ENCODE data around the gene TSHZ2.

Gene TSHZ2

GRCh38 chr20:53284696-53285095 lies 312.5 kb downstream of the TSHZ2 start:
- TF ChIP-seq Cebpa-rat (IDR thresholded peaks at IDR 0.05), result no peak
- Histone ChIP-seq H3K27me3 (no peaks in the 10 kb centered on the region), H4K20me1 (no peaks in the 10 kb centered on the region), H3K36me3 (no peaks in the 10 kb centered on the region), H3K4me2 (no peak overlapping the region), H3K4me3 (no peak overlapping the region), H3K9ac (no peak overlapping the region), H3K4me1 (no peaks in the 10 kb centered on the region), H3K9me3 (no peaks in the 10 kb centered on the region), H3K27ac (no peak overlapping the region)

- no peak for TF ChIP-seq Cebpa-rat (IDR thresholded peaks at IDR 0.05)
- Histone ChIP-seq H3K36me3 (no peaks in the 10 kb centered on the region), H3K4me2 (no peak overlapping the region), H3K4me1 (no peaks in the 10 kb centered on the region), H3K27ac (no peak overlapping the region), H3K4me3 (no peak overlapping the region), H3K9ac (no peak overlapping the region), H3K9me3 (no peaks in the 10 kb centered on the region), H4K20me1 (no peaks in the 10 kb centered on the region), H3K27me3 (no peaks in the 10 kb centered on the region)
Observed at GRCh38 chr20:53287357-53288042, 315.3 kb downstream of the TSHZ2 start.

GRCh38 chr20:53291548-53291947 lies 319.4 kb downstream of the TSHZ2 start:
- Histone ChIP-seq H3K27ac (no peak overlapping the region), H3K36me3 (no peaks in the 10 kb centered on the region), H3K9me3 (no peaks in the 10 kb centered on the region), H3K27me3 (no peaks in the 10 kb centered on the region), H3K4me2 (no peak overlapping the region), H4K20me1 (no peaks in the 10 kb centered on the region), H3K4me3 (no peak overlapping the region), H3K9ac (no peak overlapping the region), H3K4me1 (no peaks in the 10 kb centered on the region)
- TF ChIP-seq Cebpa-rat (IDR thresholded peaks at IDR 0.05), result no peak

- H3K9me3 ChIP-seq, result no peaks in the 10 kb centered on the region
- no peak overlapping the region for H3K27ac ChIP-seq
- no peaks in the 10 kb centered on the region for H3K27me3 ChIP-seq
- no peaks in the 10 kb centered on the region for H3K36me3 ChIP-seq
- H3K4me2 ChIP-seq, result no peak overlapping the region
- H4K20me1 ChIP-seq, result no peaks in the 10 kb centered on the region
- no peak overlapping the region for H3K9ac ChIP-seq
- no peaks in the 10 kb centered on the region for H3K4me1 ChIP-seq
- no peak overlapping the region for H3K4me3 ChIP-seq
- no peak for TF ChIP-seq Cebpa-rat (IDR thresholded peaks at IDR 0.05)
Observed at GRCh38 chr20:53292347-53292746, 320.2 kb downstream of the TSHZ2 start.

GRCh38 chr20:53294804-53295203 lies 322.6 kb downstream of the TSHZ2 start:
- no peak overlapping the region for H3K4me2 ChIP-seq

GRCh38 chr20:53296025-53296424 lies 323.9 kb downstream of the TSHZ2 start:
- no peak overlapping the region for H3K27ac ChIP-seq
- no peak overlapping the region for H3K4me3 ChIP-seq
- H3K4me2 ChIP-seq, result no peak overlapping the region
- H3K4me1 ChIP-seq, result no peaks in the 10 kb centered on the region
- TF ChIP-seq Cebpa-rat (IDR thresholded peaks at IDR 0.05), result no peak
- H3K36me3 ChIP-seq, result no peaks in the 10 kb centered on the region
- no peak overlapping the region for H3K9ac ChIP-seq
- H3K27me3 ChIP-seq, result no peaks in the 10 kb centered on the region
- H4K20me1 ChIP-seq, result no peaks in the 10 kb centered on the region
- no peaks in the 10 kb centered on the region for H3K9me3 ChIP-seq

More at GRCh38 chr20:53294804-53295203, 322.6 kb downstream of the TSHZ2 start:
- no peak for TF ChIP-seq Cebpa-rat (IDR thresholded peaks at IDR 0.05)
- H3K27me3 ChIP-seq, result no peaks in the 10 kb centered on the region
- H3K36me3 ChIP-seq, result no peaks in the 10 kb centered on the region
- no peak overlapping the region for H3K9ac ChIP-seq
- no peak overlapping the region for H3K27ac ChIP-seq
- H3K9me3 ChIP-seq, result no peaks in the 10 kb centered on the region
- no peaks in the 10 kb centered on the region for H3K4me1 ChIP-seq
- no peaks in the 10 kb centered on the region for H4K20me1 ChIP-seq
- H3K4me3 ChIP-seq, result no peak overlapping the region

- TF ChIP-seq Cebpa-rat (IDR thresholded peaks at IDR 0.05), result no peak
- H3K4me3 ChIP-seq, result no peak overlapping the region
Observed at GRCh38 chr20:53296451-53297153, 324.4 kb downstream of the TSHZ2 start.

GRCh38 chr20:53297154-53297529 lies 325.0 kb downstream of the TSHZ2 start:
- H3K4me2 ChIP-seq, result no peak overlapping the region
- H3K4me1 ChIP-seq, result no peaks in the 10 kb centered on the region
- H3K9me3 ChIP-seq, result no peaks in the 10 kb centered on the region
- no peak overlapping the region for H3K9ac ChIP-seq
- no peaks in the 10 kb centered on the region for H3K27me3 ChIP-seq
- no peak overlapping the region for H3K4me3 ChIP-seq
- no peaks in the 10 kb centered on the region for H3K36me3 ChIP-seq
- H4K20me1 ChIP-seq, result no peaks in the 10 kb centered on the region
- no peak for TF ChIP-seq Cebpa-rat (IDR thresholded peaks at IDR 0.05)
- no peak overlapping the region for H3K27ac ChIP-seq

More at GRCh38 chr20:53296451-53297153, 324.4 kb downstream of the TSHZ2 start:
- H3K36me3 ChIP-seq, result no peaks in the 10 kb centered on the region
- no peak overlapping the region for H3K27ac ChIP-seq
- no peak overlapping the region for H3K9ac ChIP-seq
- H4K20me1 ChIP-seq, result no peaks in the 10 kb centered on the region
- no peaks in the 10 kb centered on the region for H3K4me1 ChIP-seq
- no peaks in the 10 kb centered on the region for H3K27me3 ChIP-seq
- H3K4me2 ChIP-seq, result no peak overlapping the region
- H3K9me3 ChIP-seq, result no peaks in the 10 kb centered on the region

- Histone ChIP-seq H3K27ac (no peak overlapping the region), H3K27me3 (no peaks in the 10 kb centered on the region)
Observed at GRCh38 chr20:53298260-53298659, 326.1 kb downstream of the TSHZ2 start.

GRCh38 chr20:53298911-53299310 lies 326.8 kb downstream of the TSHZ2 start:
- Histone ChIP-seq H3K4me1 (no peaks in the 10 kb centered on the region), H3K4me3 (no peak overlapping the region), H3K9me3 (no peaks in the 10 kb centered on the region), H3K36me3 (no peaks in the 10 kb centered on the region), H4K20me1 (no peaks in the 10 kb centered on the region), H3K4me2 (no peak overlapping the region), H3K27me3 (no peaks in the 10 kb centered on the region), H3K9ac (no peak overlapping the region), H3K27ac (no peak overlapping the region)
- TF ChIP-seq Cebpa-rat (IDR thresholded peaks at IDR 0.05), result no peak

More at GRCh38 chr20:53298260-53298659, 326.1 kb downstream of the TSHZ2 start:
- H3K9ac ChIP-seq, result no peak overlapping the region
- no peaks in the 10 kb centered on the region for H4K20me1 ChIP-seq
- H3K9me3 ChIP-seq, result no peaks in the 10 kb centered on the region
- no peak overlapping the region for H3K4me3 ChIP-seq
- H3K36me3 ChIP-seq, result no peaks in the 10 kb centered on the region
- TF ChIP-seq Cebpa-rat (IDR thresholded peaks at IDR 0.05), result no peak
- H3K4me2 ChIP-seq, result no peak overlapping the region
- H3K4me1 ChIP-seq, result no peaks in the 10 kb centered on the region

All from BLaER1 (cell line).